Activated CD8-positive, alpha-beta T cell treated with anti-CD3 and anti-CD28 coated beads for 36 hours (primary cell): ENCODE results near the gene COMT. TPM values are rescaled to one million over a fixed set of nuclear protein-coding genes. Genes with fewer than 3 reads are reported as not detected.

Experiments used
- ATAC-seq: fragments of 200-7000 bp; cut with Tn5 transposase; one replicate; pipeline ENCODE4 v1.10.0; 2021; ENCODE audit warnings: mild to moderate bottlenecking, moderate library complexity
- CTCF ChIA-PET: fragments of 350-600 bp; sonication (Branson Sonifier 250); formaldehyde crosslinking; loops from one replicate; lab custom pipeline; 2021; ENCODE audit warnings: antibody characterized with exemption; lab: Charles Lee
- POLR2A ChIA-PET: fragments of 350-600 bp; sonication (Branson Sonifier 250); formaldehyde crosslinking; loops from one replicate; lab custom pipeline; 2021; ENCODE audit warnings: antibody characterized with exemption; lab: Charles Lee
- DNase-seq: peaks from one replicate; pipeline ENCODE4 v3.0.0-alpha.2; 2020
- H3K27ac Mint-ChIP-seq: one replicate; pipeline ENCODE4 v1.8.0; 2021; ENCODE audit warnings: mild to moderate bottlenecking, mixed read lengths
- H3K27me3 Mint-ChIP-seq: one replicate; pipeline ENCODE4 v1.8.0; 2021; ENCODE audit warnings: mixed read lengths
- H3K36me3 Mint-ChIP-seq: one replicate; pipeline ENCODE4 v1.8.0; 2021; ENCODE audit warnings: low read depth, mixed read lengths
- H3K4me1 Mint-ChIP-seq: one replicate; pipeline ENCODE4 v1.8.0; 2021; ENCODE audit warnings: low read depth, mixed read lengths
- H3K4me3 Mint-ChIP-seq: one replicate; pipeline ENCODE4 v1.8.0; 2021; ENCODE audit warnings: mild to moderate bottlenecking, moderate library complexity, mixed read lengths
- H3K9me3 Mint-ChIP-seq: one replicate; pipeline ENCODE4 v1.8.0; 2021; ENCODE audit warnings: mixed read lengths
- intact Hi-C: fragments of 100-400 bp; cut with micrococcal nuclease; formaldehyde crosslinking; loops from one replicate; pipeline ENCODE4 v1.10.0; 2022
- total RNA-seq, 2 experiments: library from RNA; stranded (reverse); gene quantifications; one replicate each; pipeline ENCODE4 v1.2.3, GENCODE V29; 2021
- TF ChIP-seq, protein P1 (sequence below): fragments of 200-600 bp; IDR thresholded peaks from one replicate; pipeline ENCODE4 v1.8.0; 2022; ENCODE audit warnings: antibody characterized with exemption, mild to moderate bottlenecking

COMT gene
- total RNA-seq, 2 experiments from 2014 or later = 70.7 to 74.5 TPM

DNA sequence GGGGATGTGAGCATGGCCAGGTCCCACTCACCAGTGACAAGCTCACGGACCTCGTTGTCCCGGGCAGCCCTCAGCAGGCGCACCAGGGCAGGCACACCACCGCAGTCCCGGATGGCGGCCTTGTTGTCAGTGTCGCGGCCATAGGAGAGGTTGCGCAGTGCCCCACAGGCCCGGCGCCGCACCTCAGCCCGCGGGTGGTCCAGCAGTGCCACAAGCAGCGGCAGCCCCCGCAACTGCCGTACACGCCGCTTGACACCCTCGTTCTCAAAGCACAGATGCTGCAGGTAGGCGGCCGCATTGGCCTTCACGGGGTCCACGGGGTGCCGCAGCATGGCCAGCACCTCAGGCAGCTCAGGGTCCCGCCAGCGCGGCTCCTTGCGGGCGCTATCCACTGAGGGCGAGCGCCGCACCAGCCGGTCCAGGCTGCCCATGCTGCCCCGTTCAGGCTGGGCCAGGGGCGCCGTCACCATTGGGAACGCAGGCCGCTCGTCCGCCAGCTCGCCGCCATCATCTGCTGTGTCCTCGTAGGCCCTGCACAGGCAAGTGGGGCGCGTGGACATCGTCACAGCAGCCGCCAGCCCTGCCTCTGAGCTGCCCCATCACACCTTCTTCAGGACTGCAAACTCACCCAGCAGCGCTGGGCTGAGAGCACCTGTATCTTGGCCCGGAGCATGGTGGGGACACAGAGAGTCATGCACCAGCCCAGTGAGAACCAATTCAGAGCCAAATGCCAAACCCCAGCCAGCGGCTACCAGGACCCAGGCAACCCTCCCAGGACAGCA is 38.3 kb downstream of the COMT start:
- intact Hi-C loops = no loop called here

DNA sequence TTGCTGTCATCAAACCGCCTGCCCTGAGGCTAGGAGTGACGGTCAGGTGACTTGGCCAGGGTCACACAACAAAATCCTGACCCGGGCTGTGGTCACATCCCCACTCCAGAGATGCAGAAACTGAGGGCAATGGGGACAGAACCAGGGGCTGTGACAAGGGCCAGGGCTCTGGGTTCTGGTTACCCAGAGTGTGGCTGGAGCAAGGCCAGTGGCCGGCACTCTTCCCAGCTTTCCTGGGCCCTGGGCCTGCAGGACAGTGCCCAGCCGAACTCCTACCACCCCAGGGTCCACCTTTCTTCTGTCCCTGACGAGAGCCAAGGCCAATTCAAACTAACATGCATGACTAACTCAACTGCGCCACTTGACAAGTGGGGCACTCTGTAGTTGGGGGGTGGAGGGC is 39.2 kb downstream of the COMT start:
- ChIA-PET CTCF (interaction anchor here (1.6 kb wide), 1 partner anchor 9 kb away, joined by 5 read pairs; no protein-coding TSS in a partner anchor), POLR2A (no interaction called here)
- no peaks in the 10 kb centered on the region for H3K9me3 Mint-ChIP-seq
- H3K27ac Mint-ChIP-seq = no peak overlapping the region
- peaks cover 2% of the 10 kb centered on the region for H3K4me1 Mint-ChIP-seq
- TF ChIP-seq, protein P1, sequence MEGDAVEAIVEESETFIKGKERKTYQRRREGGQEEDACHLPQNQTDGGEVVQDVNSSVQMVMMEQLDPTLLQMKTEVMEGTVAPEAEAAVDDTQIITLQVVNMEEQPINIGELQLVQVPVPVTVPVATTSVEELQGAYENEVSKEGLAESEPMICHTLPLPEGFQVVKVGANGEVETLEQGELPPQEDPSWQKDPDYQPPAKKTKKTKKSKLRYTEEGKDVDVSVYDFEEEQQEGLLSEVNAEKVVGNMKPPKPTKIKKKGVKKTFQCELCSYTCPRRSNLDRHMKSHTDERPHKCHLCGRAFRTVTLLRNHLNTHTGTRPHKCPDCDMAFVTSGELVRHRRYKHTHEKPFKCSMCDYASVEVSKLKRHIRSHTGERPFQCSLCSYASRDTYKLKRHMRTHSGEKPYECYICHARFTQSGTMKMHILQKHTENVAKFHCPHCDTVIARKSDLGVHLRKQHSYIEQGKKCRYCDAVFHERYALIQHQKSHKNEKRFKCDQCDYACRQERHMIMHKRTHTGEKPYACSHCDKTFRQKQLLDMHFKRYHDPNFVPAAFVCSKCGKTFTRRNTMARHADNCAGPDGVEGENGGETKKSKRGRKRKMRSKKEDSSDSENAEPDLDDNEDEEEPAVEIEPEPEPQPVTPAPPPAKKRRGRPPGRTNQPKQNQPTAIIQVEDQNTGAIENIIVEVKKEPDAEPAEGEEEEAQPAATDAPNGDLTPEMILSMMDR = no peak
- no peaks in the 10 kb centered on the region for H3K27me3 Mint-ChIP-seq
- ATAC-seq (no peak), DNase-seq (no peak)
- H3K36me3 Mint-ChIP-seq = no peaks in the 10 kb centered on the region
- intact Hi-C loops = no loop called here
- no peak overlapping the region for H3K4me3 Mint-ChIP-seq

More for the DNA sequence above, 38.3 kb downstream of the COMT start:
- no peaks in the 10 kb centered on the region for H3K36me3 Mint-ChIP-seq
- H3K4me1 Mint-ChIP-seq = peaks cover 7% of the 10 kb centered on the region
- no peaks in the 10 kb centered on the region for H3K27me3 Mint-ChIP-seq
- DNase-seq = no peak
- ChIA-PET CTCF (interaction anchor here (1.3 kb wide), 1 partner anchor 34 kb away, joined by 3 read pairs; no protein-coding TSS in a partner anchor), POLR2A (no interaction called here)
- H3K9me3 Mint-ChIP-seq = no peaks in the 10 kb centered on the region
- no peak for ATAC-seq
- TF ChIP-seq, protein P1 = no peak
- no peak overlapping the region for H3K27ac Mint-ChIP-seq
- no peak overlapping the region for H3K4me3 Mint-ChIP-seq

DNA sequence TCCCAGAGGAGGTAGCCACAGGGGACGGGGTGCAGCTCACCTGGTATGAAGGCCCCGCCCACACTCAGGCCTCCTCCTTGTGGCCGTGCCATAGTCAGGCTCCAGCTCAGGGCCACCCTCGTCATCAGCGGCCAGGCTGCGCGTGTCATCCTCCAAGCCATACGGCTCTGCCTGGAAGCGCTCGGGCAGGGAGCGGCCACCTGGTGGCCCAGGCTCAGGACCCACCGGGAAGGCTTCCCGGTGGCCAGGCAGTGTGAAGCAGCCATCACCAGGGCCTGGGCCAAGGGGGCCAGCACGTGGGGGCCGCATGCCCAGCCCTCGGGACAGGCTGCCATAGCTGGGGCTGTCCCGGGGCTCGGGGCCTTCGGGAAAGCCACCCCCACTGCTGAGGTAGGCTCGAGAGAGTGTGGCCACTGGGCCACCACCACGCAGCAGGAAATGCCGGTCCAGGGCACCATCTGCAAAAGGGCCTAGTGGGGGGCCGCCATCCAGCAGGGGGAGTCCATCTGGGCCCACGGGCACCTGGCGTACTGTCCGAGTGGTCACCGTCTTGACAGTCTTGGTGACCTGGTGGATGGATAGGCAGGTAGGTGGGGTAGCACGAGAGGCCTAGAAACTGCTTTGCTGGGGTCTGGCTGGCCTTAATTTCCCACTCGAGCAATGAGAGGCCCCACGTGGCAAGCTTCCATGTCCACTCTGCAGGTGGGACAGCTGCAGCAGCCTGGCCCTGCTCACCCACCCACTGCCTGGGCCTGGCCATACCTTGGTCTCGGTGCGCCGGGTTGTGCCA is 39.8 kb downstream of the COMT start:
- TF ChIP-seq, protein P1 = no peak
- DNase-seq (no peak), ATAC-seq (no peak)
- Mint-ChIP-seq H3K27ac (no peak overlapping the region), H3K9me3 (no peaks in the 10 kb centered on the region), H3K36me3 (no peaks in the 10 kb centered on the region), H3K27me3 (no peaks in the 10 kb centered on the region), H3K4me1 (peaks cover 2% of the 10 kb centered on the region), H3K4me3 (no peak overlapping the region)
- ChIA-PET CTCF (interaction anchor here (1.6 kb wide), 1 partner anchor 10 kb away, joined by 5 read pairs; no protein-coding TSS in a partner anchor), POLR2A (no interaction called here)
- intact Hi-C loops = no loop called here

DNA sequence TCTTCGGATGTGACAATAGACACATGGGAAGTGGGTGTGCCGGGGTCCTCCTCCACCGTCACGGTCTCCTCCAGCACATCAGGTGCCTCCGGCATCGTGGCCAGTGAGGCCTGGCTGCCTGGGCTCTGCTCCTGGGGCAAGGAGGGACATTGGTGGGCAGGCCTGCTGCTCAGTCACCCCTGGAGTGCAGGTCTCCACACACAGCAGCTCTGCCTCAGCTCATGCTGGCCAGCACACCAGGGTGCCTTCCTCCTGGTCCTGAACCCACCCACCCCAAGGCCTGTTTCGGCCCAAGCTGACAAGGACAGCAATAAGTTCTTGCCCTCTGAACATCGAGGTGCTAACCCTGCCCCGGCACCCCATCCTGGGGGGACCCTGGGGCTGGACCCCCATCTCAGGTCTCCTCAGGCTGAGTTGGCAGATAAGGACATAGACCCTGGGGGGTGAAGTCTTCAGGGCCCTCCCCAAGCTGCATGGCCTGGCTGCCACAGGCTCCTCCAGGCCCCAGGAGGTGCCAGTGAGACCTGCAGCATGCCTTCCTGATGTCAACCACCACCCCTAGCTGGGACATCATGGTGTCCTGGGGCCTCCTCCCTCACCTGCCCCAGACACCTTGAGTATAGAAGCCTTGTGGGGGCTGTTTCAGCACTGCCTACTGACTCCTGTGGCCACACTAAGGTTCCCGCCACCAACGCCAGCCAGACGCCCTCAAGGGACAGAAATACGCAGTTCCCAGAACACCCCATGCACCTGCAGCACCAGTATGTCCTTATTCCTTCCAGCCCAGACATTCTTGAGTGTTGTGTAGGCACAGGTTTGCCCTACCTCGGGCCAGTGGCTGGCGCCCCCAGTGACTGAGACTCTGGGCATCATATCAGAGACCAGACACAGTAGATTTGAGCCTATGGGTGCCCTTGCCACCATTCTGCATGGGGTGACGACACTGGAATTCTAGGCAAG is 40.7 kb downstream of the COMT start:
- Mint-ChIP-seq H3K4me1 (peaks cover 2% of the 10 kb centered on the region), H3K9me3 (no peaks in the 10 kb centered on the region), H3K36me3 (no peaks in the 10 kb centered on the region), H3K27ac (no peak overlapping the region), H3K4me3 (no peak overlapping the region), H3K27me3 (no peaks in the 10 kb centered on the region)
- intact Hi-C loops = no loop called here
- ChIA-PET CTCF (interaction anchor here (1.6 kb wide), 1 partner anchor 11 kb away, joined by 5 read pairs; no protein-coding TSS in a partner anchor), POLR2A (no interaction called here)
- ATAC-seq (no peak), DNase-seq (no peak)
- TF ChIP-seq, protein P1 = no peak
